Measurements from ENCODE around the gene LRRC8C. TPM values are rescaled to one million over a fixed set of nuclear protein-coding genes. Genes with fewer than 3 reads are reported as not detected.
A peak's percentile ranks its signal among the peaks of the same experiment; 100 is the strongest.

LRRC8C gene
- total RNA-seq, 1 donor from 2014 or later, result 3.3 TPM

DNA sequence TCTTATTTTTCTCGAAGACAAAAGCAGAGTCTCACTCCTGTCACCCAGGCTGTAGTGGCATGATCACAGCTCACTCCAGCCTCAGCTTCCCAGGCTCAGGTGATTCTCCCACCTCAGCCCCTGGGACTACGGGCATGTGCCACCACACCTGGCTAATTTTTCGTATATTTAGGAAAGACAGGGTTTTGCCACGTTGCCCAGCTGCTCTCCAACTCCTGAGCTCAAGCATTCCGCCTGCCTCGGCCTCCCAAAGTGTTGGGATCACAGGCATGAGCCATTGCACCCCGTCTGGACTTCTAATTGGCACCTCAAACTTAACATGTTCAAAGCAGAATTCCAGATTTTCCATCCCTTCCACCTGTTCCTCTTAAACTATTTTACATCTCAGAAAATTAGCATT is 19.0 kb upstream of the LRRC8C start:
- peaks cover 7% of the 10 kb centered on the region for H3K36me3 Mint-ChIP-seq (ENCODE audit: insufficient read depth)
- no peaks in the 10 kb centered on the region for H3K4me1 Mint-ChIP-seq (ENCODE audit: low read depth)
- TF ChIP-seq, protein P1, sequence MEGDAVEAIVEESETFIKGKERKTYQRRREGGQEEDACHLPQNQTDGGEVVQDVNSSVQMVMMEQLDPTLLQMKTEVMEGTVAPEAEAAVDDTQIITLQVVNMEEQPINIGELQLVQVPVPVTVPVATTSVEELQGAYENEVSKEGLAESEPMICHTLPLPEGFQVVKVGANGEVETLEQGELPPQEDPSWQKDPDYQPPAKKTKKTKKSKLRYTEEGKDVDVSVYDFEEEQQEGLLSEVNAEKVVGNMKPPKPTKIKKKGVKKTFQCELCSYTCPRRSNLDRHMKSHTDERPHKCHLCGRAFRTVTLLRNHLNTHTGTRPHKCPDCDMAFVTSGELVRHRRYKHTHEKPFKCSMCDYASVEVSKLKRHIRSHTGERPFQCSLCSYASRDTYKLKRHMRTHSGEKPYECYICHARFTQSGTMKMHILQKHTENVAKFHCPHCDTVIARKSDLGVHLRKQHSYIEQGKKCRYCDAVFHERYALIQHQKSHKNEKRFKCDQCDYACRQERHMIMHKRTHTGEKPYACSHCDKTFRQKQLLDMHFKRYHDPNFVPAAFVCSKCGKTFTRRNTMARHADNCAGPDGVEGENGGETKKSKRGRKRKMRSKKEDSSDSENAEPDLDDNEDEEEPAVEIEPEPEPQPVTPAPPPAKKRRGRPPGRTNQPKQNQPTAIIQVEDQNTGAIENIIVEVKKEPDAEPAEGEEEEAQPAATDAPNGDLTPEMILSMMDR (IDR thresholded peaks at IDR 0.05; ENCODE audit: unreplicated experiment), result no peak
- no peak for DNase-seq (ENCODE audit: low spot score, unreplicated experiment)
- H3K27ac Mint-ChIP-seq, result no peak overlapping the region
- H3K9me3 Mint-ChIP-seq (ENCODE audit: low read depth), result peaks cover 8% of the 10 kb centered on the region
- H3K4me3 Mint-ChIP-seq (ENCODE audit: low read depth), result no peak overlapping the region
- no peaks in the 10 kb centered on the region for H3K27me3 Mint-ChIP-seq

DNA sequence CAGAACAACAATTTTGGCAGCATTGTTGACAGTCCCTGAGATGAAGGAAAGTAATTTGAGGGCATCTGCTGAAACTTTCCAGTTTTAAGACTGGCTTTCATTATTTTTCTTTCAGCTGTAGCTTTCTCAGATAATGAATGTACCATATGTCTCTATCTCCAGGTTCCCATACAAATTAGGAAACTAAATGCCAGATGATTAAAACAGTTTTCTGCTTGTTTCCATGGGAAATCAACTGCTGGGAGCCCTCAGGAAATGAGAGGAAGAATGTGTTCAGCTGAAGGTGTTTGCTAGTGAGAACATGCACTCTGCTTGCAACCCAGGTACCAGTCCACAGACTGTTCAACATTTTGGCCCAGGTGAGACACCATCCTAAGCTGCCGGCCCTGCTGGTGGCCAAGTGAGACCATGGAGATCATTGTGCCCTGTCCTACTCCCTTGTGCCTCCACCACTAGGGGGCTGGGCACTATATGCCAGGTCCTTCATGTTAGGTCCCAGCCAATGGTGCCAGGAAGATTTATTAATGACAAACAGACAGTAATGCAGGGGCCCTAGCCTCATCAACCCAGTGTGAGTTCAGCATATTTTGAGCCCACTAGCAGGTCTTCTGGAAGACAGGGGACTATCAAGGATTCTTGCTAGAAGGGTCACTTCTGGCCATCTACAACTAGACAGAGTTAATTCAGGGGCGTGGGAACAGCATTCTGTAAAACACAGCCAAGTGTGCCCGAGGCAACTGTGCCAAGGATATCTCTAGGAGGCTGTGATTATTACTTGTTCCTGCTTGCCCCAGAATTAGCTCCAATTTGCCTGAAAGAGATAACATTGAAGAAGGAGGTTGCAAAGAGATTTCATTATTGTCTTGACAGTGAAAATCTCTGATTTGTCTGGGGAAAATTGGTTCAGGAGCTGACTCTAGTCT is 17.0 kb upstream of the LRRC8C start:
- TF ChIP-seq, protein P1 (IDR thresholded peaks at IDR 0.05; ENCODE audit: unreplicated experiment), result peak; percentile 47

DNA sequence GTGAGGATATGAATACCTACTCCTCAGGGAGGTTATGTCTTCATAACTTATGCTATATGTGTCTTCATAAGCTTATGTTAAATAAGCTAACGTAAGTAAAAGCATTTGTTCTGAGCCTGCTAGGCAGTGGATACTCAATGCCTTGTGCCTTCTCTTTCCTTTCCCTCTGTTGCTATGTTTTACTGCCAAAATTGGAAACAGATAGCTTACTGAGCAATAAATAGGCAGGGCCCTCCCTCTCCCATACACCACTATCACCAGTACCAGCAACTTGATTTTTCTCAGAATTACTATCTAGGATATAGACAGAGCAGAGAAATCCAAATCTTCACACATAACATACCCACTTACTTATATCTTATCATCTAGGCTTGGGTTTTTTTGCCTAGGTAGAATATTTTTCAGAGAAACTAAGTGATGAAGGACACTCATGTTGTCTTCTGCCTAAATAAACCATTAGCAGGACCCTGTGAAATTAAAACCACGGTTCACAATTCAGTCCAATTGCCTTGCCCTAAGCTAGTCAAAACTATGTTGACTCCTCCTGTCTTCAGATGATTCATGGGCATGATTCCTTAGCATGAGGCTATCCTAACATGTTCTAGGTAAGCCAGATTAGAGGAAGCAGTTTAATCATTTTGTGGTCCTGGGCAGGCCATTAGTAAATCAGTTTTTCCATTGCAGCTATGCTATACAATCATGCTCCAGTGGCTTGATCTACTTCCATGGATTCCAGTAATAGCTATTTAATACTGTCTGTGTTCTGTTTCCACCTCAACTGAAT is 15.9 kb upstream of the LRRC8C start:
- TF ChIP-seq, protein P1 (IDR thresholded peaks at IDR 0.05; ENCODE audit: unreplicated experiment), result no peak
- no peak overlapping the region for H3K27ac Mint-ChIP-seq
- DNase-seq (ENCODE audit: low spot score, unreplicated experiment), result no peak
- H3K27me3 Mint-ChIP-seq, result no peaks in the 10 kb centered on the region
- peaks cover 9% of the 10 kb centered on the region for H3K36me3 Mint-ChIP-seq (ENCODE audit: insufficient read depth)
- H3K9me3 Mint-ChIP-seq (ENCODE audit: low read depth), result peaks cover 8% of the 10 kb centered on the region
- no peaks in the 10 kb centered on the region for H3K4me1 Mint-ChIP-seq (ENCODE audit: low read depth)
- H3K4me3 Mint-ChIP-seq (ENCODE audit: low read depth), result no peak overlapping the region

More for the DNA sequence above, 17.0 kb upstream of the LRRC8C start:
- Mint-ChIP-seq H3K27me3 (no peaks in the 10 kb centered on the region), H3K27ac (no peak overlapping the region), H3K4me3 (ENCODE audit: low read depth) (no peak overlapping the region), H3K9me3 (ENCODE audit: low read depth) (peaks cover 8% of the 10 kb centered on the region), H3K4me1 (ENCODE audit: low read depth) (no peaks in the 10 kb centered on the region), H3K36me3 (ENCODE audit: insufficient read depth) (peaks cover 9% of the 10 kb centered on the region)
- no peak for DNase-seq (ENCODE audit: low spot score, unreplicated experiment)

DNA sequence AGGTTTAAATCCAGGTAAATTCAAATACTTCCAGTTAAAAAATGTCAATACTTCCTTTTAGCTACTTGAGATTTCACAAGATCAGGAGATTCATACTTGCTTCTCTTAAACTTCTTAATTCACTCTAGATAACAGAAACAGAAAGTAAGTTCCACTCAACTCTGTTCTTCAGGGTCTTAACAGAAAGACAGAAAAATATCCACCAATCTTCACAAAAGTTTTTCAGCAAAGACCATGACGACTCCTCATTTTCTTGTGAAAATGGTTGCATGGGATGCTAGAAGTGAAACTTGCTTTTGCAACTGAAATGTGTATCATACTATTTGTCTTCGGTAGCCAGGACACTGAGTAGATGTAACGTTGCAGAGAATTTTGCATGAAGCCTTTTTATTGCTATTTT is 12.3 kb upstream of the LRRC8C start:
- DNase-seq (ENCODE audit: low spot score, unreplicated experiment), result no peak
- Mint-ChIP-seq H3K36me3 (ENCODE audit: insufficient read depth) (peaks cover 9% of the 10 kb centered on the region), H3K9me3 (ENCODE audit: low read depth) (peaks cover 8% of the 10 kb centered on the region), H3K4me1 (ENCODE audit: low read depth) (no peaks in the 10 kb centered on the region), H3K27ac (no peak overlapping the region), H3K4me3 (ENCODE audit: low read depth) (no peak overlapping the region), H3K27me3 (no peaks in the 10 kb centered on the region)
- TF ChIP-seq, protein P1 (IDR thresholded peaks at IDR 0.05; ENCODE audit: unreplicated experiment), result no peak

DNA sequence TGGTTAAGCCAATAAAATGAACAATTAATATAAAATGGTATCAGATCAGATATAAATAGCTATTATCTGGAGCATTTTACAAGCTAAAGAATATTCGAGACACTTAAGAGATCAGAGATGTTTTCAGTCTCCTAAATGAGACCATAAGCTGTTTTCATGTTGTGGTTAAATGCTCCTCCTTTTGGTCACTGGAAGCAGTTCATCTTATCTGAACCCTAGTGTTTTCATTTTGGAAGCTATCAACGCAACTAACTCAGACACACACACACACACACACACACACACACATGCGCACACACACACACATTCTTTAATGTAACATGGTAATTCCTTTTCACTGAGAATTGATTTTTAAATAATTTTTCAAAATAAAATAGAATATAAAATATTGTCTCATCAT is 10.0 kb upstream of the LRRC8C start:
- Mint-ChIP-seq H3K27ac (no peak overlapping the region), H3K9me3 (ENCODE audit: low read depth) (peaks cover 5% of the 10 kb centered on the region), H3K27me3 (no peaks in the 10 kb centered on the region), H3K36me3 (ENCODE audit: insufficient read depth) (peaks cover 5% of the 10 kb centered on the region), H3K4me1 (ENCODE audit: low read depth) (peaks cover 10% of the 10 kb centered on the region), H3K4me3 (ENCODE audit: low read depth) (no peak overlapping the region)
- TF ChIP-seq, protein P1 (IDR thresholded peaks at IDR 0.05; ENCODE audit: unreplicated experiment), result no peak
- DNase-seq (ENCODE audit: low spot score, unreplicated experiment), result no peak

Measured in progenitor cell of endocrine pancreas (in vitro differentiated cells).